Gastroesophageal sphincter (tissue), 2 donors: ENCODE data around the gene ZBTB16.
A peak's percentile ranks its signal among the peaks of the same experiment; 100 is the strongest.

Experiments used
- EP300 ChIP-seq: sonication (generic); formaldehyde crosslinking; IDR thresholded peaks from one replicate; pipeline ENCODE4 v1.6.1; 2017; ENCODE audit warnings: antibody characterized with exemption, mild to moderate bottlenecking
- POLR2A ChIP-seq, 2 donors: fragments of 450-650 bp; IDR thresholded peaks; one replicate each; pipeline ENCODE4 v1.6.1; 2017; ENCODE audit warnings: antibody characterized with exemption in 2 of 2, mild to moderate bottlenecking in 2 of 2, moderate library complexity in 1 of 2
- POLR2AphosphoS5 ChIP-seq: sonication (generic); formaldehyde crosslinking; IDR thresholded peaks from one replicate; pipeline ENCODE4 v1.6.1; 2017; ENCODE audit warnings: antibody characterized with exemption

- TF ChIP-seq POLR2A (IDR thresholded peaks at IDR 0.05) (no peak), POLR2AphosphoS5 (peak; percentile 26), EP300 (no peak)
Measured at GRCh38 chr11:114281388-114281956, 222.0 kb downstream of the ZBTB16 start.
